HEK293T (cell line): ENCODE data around the gene FCN1.

Experiments used
- ARNT ChIP-seq: fragments of 450-650 bp; IDR thresholded peaks from 2 replicates; pipeline ENCODE4 v1.6.1; 2017; ENCODE audit warnings: mild to moderate bottlenecking
- BHLHE40 ChIP-seq: fragments of 450-650 bp; IDR thresholded peaks from 2 replicates; pipeline ENCODE4 v1.6.1; 2016; ENCODE audit warnings: mild to moderate bottlenecking, moderate library complexity, borderline replicate concordance
- FOXA1 ChIP-seq: fragments of 450-650 bp; IDR thresholded peaks from 2 replicates; pipeline ENCODE4 v1.6.1; 2016; ENCODE audit warnings: mild to moderate bottlenecking
- NFRKB ChIP-seq: fragments of 450-650 bp; IDR thresholded peaks from 2 replicates; pipeline ENCODE4 v1.6.1; 2016; ENCODE audit warnings: mild to moderate bottlenecking, moderate library complexity
- SUZ12 ChIP-seq: fragments of 450-650 bp; IDR thresholded peaks from 2 replicates; pipeline ENCODE4 v1.6.1; 2016; ENCODE audit warnings: mild to moderate bottlenecking
- TARDBP ChIP-seq: fragments of 450-650 bp; IDR thresholded peaks from 2 replicates; pipeline ENCODE4 v1.6.1; 2016
- TF ChIP-seq, protein P1 (sequence below): fragments of 450-650 bp; IDR thresholded peaks from 2 replicates; pipeline ENCODE4 v1.6.1; 2016

DNA sequence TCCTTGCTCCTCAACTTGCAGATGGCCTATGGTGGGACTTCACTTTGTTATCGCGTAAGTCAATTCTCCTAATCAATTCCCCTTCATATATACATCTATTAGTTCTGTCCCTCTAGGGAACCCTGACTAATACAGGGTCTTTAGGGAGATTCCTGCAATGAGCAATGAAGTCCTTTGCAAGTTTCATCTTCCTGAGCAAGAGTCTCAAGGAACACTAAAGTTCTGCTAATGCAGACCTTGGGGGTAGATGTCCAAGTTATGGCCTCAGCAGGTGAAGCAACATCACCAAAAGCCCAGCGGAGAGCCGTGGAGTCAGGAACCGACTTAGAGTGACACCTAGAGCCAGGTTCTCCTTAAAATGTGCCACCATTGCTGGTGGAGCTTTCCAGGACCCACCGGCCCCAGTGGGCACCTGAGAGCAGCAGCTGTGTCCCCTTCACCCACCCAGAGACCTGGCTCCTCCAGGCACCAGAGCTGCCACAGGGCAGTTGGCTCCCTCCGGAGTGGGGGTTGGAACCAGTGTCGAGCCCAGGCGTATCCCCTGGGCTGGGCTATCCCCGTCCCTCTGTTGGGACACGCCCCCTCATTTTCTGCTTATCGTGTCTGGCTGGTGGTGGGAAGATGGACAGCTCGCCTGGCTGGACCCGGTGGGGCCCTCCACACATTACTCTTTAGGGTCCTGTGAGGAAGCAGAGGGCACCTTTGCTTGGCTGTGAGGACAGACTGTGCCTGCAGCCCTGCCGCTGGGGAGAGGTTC, 10.9 kb upstream of the FCN1 start:
- TF ChIP-seq, protein P1, sequence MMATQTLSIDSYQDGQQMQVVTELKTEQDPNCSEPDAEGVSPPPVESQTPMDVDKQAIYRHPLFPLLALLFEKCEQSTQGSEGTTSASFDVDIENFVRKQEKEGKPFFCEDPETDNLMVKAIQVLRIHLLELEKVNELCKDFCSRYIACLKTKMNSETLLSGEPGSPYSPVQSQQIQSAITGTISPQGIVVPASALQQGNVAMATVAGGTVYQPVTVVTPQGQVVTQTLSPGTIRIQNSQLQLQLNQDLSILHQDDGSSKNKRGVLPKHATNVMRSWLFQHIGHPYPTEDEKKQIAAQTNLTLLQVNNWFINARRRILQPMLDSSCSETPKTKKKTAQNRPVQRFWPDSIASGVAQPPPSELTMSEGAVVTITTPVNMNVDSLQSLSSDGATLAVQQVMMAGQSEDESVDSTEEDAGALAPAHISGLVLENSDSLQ: no peak
- no peak for TF ChIP-seq NFRKB
- TF ChIP-seq FOXA1: no peak
- TF ChIP-seq BHLHE40: no peak
- no peak for TF ChIP-seq ARNT
- TF ChIP-seq SUZ12: no peak
- no peak for TF ChIP-seq TARDBP
